Neutrophil (primary cell): ENCODE measurements around the gene PLCB4.

Source experiments
- H3K27ac ChIP-seq: fragments of 200-600 bp; sonication (generic); 2 replicates; pipeline ENCODE4 v1.5.1; 2016; ENCODE audit warnings: mild to moderate bottlenecking, moderate library complexity
- H3K27me3 ChIP-seq: fragments of 200-600 bp; sonication (generic); 2 replicates; pipeline ENCODE4 v1.6.0; 2016; ENCODE audit warnings: mild to moderate bottlenecking
- H3K36me3 ChIP-seq: fragments of 200-600 bp; sonication (generic); 2 replicates; pipeline ENCODE4 v1.5.1; 2017
- H3K4me1 ChIP-seq, 2 experiments: fragments of 200-600 bp in 1 of 2; sonication (generic) in 1 of 2; 1 replicate in 1 of 2; 2 replicates in 1 of 2; pipeline versions ENCODE4 v1.5.1 to v1.6.1; 2013 to 2016; ENCODE audit warnings: low read depth in 1 of 2, low read length in 1 of 2, mild to moderate bottlenecking in 1 of 2, moderate library complexity in 1 of 2; ENCODE audit not compliant: control insufficient read depth in 1 of 2, insufficient read depth in 1 of 2
- H3K4me3 ChIP-seq, 2 experiments: fragments of 200-600 bp in 1 of 2; sonication (generic) in 1 of 2; 1 replicate in 1 of 2; 2 replicates in 1 of 2; pipeline ENCODE4 v1.5.1; 2013 to 2016; ENCODE audit warnings: low read depth in 1 of 2, low read length in 1 of 2, mild to moderate bottlenecking in 1 of 2, moderate library complexity in 1 of 2
- H3K9me3 ChIP-seq: fragments of 200-600 bp; sonication (generic); 2 replicates; pipeline ENCODE4 v1.5.1; 2016
- CTCF ChIP-seq: fragments of 200-600 bp; sonication (generic); IDR thresholded peaks from 2 replicates; pipeline ENCODE4 v1.5.1; 2016; ENCODE audit warnings: antibody characterized with exemption

Gene PLCB4

DNA sequence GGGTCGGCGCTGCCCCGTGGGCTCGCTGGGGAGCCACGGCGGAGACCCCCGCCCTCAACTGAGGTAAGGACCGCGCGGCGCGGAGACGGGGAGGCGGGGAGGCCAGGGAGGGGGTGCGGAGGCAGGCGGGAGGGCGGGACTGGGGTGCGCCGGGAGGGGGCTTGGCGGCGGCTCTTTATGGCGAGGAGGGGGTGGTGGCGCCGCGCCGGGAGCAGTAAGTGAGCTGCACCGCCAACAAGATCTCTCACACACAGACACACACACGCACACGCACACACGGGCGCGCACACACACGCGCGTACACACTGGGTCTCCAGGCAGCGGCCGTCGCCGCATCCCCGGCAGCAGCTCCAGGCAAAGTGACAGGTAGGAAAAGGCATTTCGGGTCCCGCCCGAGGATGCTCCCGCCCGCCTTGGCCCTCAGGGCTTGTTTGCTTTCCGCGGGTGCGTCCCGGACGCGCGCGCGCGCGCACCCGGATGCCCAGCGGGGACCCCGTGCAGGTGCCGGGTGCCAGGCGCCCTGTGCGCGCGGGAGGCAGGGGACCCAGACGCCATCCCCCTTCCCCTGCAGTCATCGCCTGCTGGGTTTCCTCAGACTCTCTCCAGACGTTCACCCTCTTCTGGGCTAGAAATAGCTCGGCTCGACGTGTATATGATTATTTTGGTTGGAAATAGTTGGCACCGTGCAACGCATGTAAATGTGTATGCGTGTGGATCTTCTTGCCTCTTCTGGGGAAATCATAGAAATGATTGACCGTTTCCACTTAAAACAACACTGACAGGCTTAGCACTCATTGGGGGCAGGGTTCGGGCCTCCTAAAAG, at the start of gene PLCB4:
TSS of gene PLCB4 (plus strand) at position 247 of the 823 bp plus-strand sequence. CDS start 238,728 bp downstream, outside the sequence.
- H3K4me1 ChIP-seq, result peaks cover 0 to 7% of the 10 kb centered on the region in 2 experiments
- H3K27ac ChIP-seq, result no peak within 1 kb of the TSS
- H3K36me3 ChIP-seq, result no peaks in the 10 kb centered on the region
- H3K9me3 ChIP-seq, result no peaks in the 10 kb centered on the region
- no peak for TF ChIP-seq CTCF
- H3K27me3 ChIP-seq, result peaks cover 56% of the 10 kb centered on the region
- peak within 1 kb of the TSS in 1 of 2 experiments; percentile 38 for H3K4me3 ChIP-seq

DNA sequence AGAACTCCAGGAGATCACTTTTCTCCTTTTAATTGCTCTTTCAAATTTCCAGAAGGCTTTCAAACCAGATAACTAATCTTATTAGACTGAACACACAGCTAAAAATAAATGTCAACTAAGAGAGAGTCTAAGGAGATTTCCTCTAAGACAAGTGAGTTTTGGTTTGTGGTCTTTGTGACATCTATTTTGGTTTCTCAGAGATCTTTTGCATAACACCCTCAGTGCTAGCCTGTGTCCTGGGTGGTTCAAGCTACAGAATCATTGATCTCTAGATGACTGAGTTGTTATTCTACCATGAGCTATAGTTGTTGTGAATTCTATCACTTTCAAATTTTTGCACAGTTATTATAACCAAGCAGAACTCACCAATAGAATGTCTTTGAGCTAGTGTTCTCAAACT, 49.1 kb upstream of the PLCB4 start:
- no peak for TF ChIP-seq CTCF
- Histone ChIP-seq H3K4me3 (no peak overlapping the region), H3K9me3 (no peaks in the 10 kb centered on the region), H3K27ac (no peak overlapping the region), H3K36me3 (no peaks in the 10 kb centered on the region), H3K27me3 (no peaks in the 10 kb centered on the region), H3K4me1 (no peaks in the 10 kb centered on the region)

- Histone ChIP-seq H3K36me3 (no peaks in the 10 kb centered on the region), H3K9me3 (no peaks in the 10 kb centered on the region), H3K27ac (no peak overlapping the region), H3K4me1 (no peaks in the 10 kb centered on the region), H3K27me3 (no peaks in the 10 kb centered on the region), H3K4me3 (no peak overlapping the region)
- no peak for TF ChIP-seq CTCF
Observed at GRCh38 chr20:9021216-9021615, 47.7 kb upstream of the PLCB4 start.

GRCh38 chr20:9021699-9022098, 47.2 kb upstream of the PLCB4 start:
- no peak overlapping the region for H3K27ac ChIP-seq
- no peaks in the 10 kb centered on the region for H3K27me3 ChIP-seq
- H3K4me1 ChIP-seq, result no peaks in the 10 kb centered on the region
- H3K9me3 ChIP-seq, result no peaks in the 10 kb centered on the region
- H3K4me3 ChIP-seq, result no peak overlapping the region
- no peak for TF ChIP-seq CTCF
- no peaks in the 10 kb centered on the region for H3K36me3 ChIP-seq

GRCh38 chr20:9022376-9022775, 46.5 kb upstream of the PLCB4 start:
- no peaks in the 10 kb centered on the region for H3K36me3 ChIP-seq
- no peaks in the 10 kb centered on the region for H3K9me3 ChIP-seq
- H3K4me1 ChIP-seq, result no peaks in the 10 kb centered on the region
- H3K27ac ChIP-seq, result no peak overlapping the region
- no peaks in the 10 kb centered on the region for H3K27me3 ChIP-seq
- TF ChIP-seq CTCF, result no peak
- no peak overlapping the region for H3K4me3 ChIP-seq
